Skeletal muscle cell (primary cell): ENCODE data around the gene PAK1.
"Not testable (repeated sequence)": the region's sequence is repeated elsewhere in the genome, so short reads cannot be mapped to it uniquely, and the experiment has no call there.

Experiments used
- DNase-seq: peaks from one replicate; pipeline ENCODE4 v3.0.0-alpha.2; 2010; ENCODE audit warnings: low read depth
- H3K4me3 ChIP-seq: 2 replicates; pipeline ENCODE4 v1.5.1; 2011; ENCODE audit warnings: low read depth, mild to moderate bottlenecking, control low read depth, low read length, moderate library complexity

The PAK1 gene

GRCh38 chr11:77332259-77332658 is 141.6 kb downstream of the PAK1 start:
- DNase-seq, result no peak
- no peak overlapping the region for H3K4me3 ChIP-seq

GRCh38 chr11:77325159-77325558 is 148.7 kb downstream of the PAK1 start:
- DNase-seq, result no peak
- H3K4me3 ChIP-seq, result no peak overlapping the region

- no peak for DNase-seq
- no peak overlapping the region for H3K4me3 ChIP-seq
Measured at GRCh38 chr11:77324508-77324907, 149.4 kb downstream of the PAK1 start.

- no peak overlapping the region for H3K4me3 ChIP-seq
- no peak for DNase-seq
Measured at GRCh38 chr11:77322926-77323590, 150.8 kb downstream of the PAK1 start.

- peak; percentile 84 for DNase-seq
- no peak overlapping the region for H3K4me3 ChIP-seq
Measured at GRCh38 chr11:77322506-77322905, 151.4 kb downstream of the PAK1 start.

- no peak for DNase-seq
- no peak overlapping the region for H3K4me3 ChIP-seq
Measured at GRCh38 chr11:77320351-77320750, 153.5 kb downstream of the PAK1 start.

- H3K4me3 ChIP-seq, result no peak overlapping the region
- no peak for DNase-seq
Measured at GRCh38 chr11:77318600-77318999, 155.3 kb downstream of the PAK1 start.

GRCh38 chr11:77316733-77317342 is 157.1 kb downstream of the PAK1 start:
- H3K4me3 ChIP-seq, result no peak overlapping the region
- no peak for DNase-seq

GRCh38 chr11:77312107-77312506 is 161.8 kb downstream of the PAK1 start:
- no peak overlapping the region for H3K4me3 ChIP-seq
- DNase-seq, result no peak

- no peak overlapping the region for H3K4me3 ChIP-seq
- no peak for DNase-seq
Measured at GRCh38 chr11:77311701-77312100, 162.2 kb downstream of the PAK1 start.

GRCh38 chr11:77310721-77311120 is 163.2 kb downstream of the PAK1 start:
- no peak for DNase-seq
- H3K4me3 ChIP-seq, result no peak overlapping the region

- DNase-seq, result no peak
- H3K4me3 ChIP-seq, result no peak overlapping the region
Measured at GRCh38 chr11:77309401-77310085, 164.4 kb downstream of the PAK1 start.

- DNase-seq, result no peak
- no peak overlapping the region for H3K4me3 ChIP-seq
Measured at GRCh38 chr11:77308838-77309237, 165.1 kb downstream of the PAK1 start.

GRCh38 chr11:77303328-77303727 is 170.6 kb downstream of the PAK1 start:
- no peak overlapping the region for H3K4me3 ChIP-seq
- no peak for DNase-seq

- no peak for DNase-seq
- no peak overlapping the region for H3K4me3 ChIP-seq
Measured at GRCh38 chr11:77302752-77303151, 171.1 kb downstream of the PAK1 start.

GRCh38 chr11:77301510-77301909 is 172.4 kb downstream of the PAK1 start, which contains the start of gene GDPD4:
GDPD4 (minus strand) TSS chr11:77301686; CDS start chr11:77285137, 16,549 bp downstream.
- H3K4me3 ChIP-seq, result no peak within 1 kb of the TSS
- DNase-seq, result no peak

GRCh38 chr11:77300695-77301094 is 173.2 kb downstream of the PAK1 start:
- no peak for DNase-seq

GRCh38 chr11:77300028-77300427 is 173.9 kb downstream of the PAK1 start:
- DNase-seq, H3K4me3 ChIP-seq: not testable (repeated sequence)

More at GRCh38 chr11:77300695-77301094, 173.2 kb downstream of the PAK1 start:
- H3K4me3 ChIP-seq, result no peak overlapping the region

GRCh38 chr11:77299528-77299993 is 174.3 kb downstream of the PAK1 start:
- H3K4me3 ChIP-seq, result no peak overlapping the region
- no peak for DNase-seq

- no peak overlapping the region for H3K4me3 ChIP-seq
- DNase-seq, result no peak
Measured at GRCh38 chr11:77294040-77294439, 179.9 kb downstream of the PAK1 start.

GRCh38 chr11:77289737-77290136 is 184.2 kb downstream of the PAK1 start:
- no peak overlapping the region for H3K4me3 ChIP-seq
- DNase-seq, result no peak
